ENCODE data around the gene CFAP61.

CFAP61 gene

GRCh38 chr20:20405623-20406022 lies 353.3 kb downstream of the CFAP61 start:
- DNase-seq = no peak

DNA sequence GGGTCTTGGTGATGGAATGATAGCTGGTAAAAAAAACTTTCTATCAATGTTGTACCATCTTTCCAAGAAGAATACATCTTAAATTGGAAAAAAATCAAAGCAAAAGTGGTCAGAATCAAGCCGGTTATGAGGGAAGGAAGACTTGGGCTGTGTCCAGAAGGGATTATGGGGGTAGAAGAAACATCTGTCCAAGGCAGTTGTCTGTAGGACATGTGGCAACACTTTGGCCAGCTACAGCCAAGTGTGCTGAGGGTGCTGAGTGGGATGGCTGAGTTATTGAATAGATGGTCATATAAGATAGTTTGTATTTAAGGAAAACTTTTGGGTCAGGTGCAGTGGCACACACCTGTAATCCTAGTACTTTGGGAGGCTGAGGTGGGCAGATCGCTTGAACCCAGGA lies 354.0 kb downstream of the CFAP61 start:
- DNase-seq = no peak

- no peak for DNase-seq
These were observed 355.8 kb downstream of the CFAP61 start for GRCh38 chr20:20407891-20408805.

DNA sequence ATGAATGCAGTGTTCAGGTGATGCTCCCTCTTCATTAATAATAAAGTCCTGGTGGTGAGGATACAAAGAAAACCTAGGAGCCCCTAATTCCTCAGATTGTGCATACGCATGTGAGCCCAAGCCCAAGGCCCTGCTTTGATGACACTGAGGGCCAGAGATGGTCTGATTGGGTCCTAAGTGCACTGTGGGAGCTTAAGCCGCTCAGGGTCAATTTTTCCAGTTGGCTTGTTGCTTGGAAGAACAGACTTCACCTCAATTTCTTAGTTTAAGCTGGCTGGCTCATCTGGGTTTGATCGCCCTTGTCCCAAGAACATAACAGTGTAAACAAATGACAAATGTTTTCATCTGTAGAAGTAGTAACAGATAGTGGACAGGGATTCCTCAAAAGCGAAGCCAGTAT lies 357.0 kb downstream of the CFAP61 start:
- DNase-seq = no peak
